ENCODE data around the gene FAM174C.
"Not testable (repeated sequence)": the region's sequence is repeated elsewhere in the genome, so short reads cannot be mapped to it uniquely, and the experiment has no call there.

FAM174C gene

DNA sequence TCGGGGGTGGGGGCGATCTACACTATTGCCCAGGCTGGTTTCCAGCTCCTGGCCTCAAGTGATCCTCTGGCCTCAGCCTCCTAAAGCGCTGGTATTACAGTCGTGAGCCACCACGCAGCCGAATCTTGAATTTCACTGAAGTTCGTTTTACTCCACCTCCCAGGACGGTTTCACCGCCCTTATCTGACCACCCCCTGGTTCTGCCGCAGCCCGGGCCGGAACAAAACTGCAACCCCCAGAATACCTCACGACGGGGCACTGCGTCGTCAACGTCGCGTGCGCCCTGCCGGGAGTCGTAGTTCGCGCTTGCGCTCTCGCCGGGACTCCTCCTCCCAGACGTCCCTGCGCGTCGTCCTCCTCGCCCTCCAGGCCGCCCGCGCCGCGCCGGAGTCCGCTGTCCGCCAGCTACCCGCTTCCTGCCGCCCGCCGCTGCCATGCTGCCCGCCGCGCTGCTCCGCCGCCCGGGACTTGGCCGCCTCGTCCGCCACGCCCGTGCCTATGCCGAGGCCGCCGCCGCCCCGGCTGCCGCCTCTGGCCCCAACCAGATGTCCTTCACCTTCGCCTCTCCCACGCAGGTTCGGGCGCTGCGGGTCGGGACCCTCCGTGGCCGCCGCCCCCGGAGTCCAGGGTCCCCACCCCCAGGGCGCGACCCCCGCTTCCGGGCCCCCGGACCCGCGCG, 33.8 kb upstream of the FAM174C start, which contains the start of gene ATP5F1D:
Gene ATP5F1D (plus strand): TSS at position 335 of the 679 bp plus-strand sequence. CDS start 100 bp downstream, at position 435.
- TF ChIP-seq, protein P1, sequence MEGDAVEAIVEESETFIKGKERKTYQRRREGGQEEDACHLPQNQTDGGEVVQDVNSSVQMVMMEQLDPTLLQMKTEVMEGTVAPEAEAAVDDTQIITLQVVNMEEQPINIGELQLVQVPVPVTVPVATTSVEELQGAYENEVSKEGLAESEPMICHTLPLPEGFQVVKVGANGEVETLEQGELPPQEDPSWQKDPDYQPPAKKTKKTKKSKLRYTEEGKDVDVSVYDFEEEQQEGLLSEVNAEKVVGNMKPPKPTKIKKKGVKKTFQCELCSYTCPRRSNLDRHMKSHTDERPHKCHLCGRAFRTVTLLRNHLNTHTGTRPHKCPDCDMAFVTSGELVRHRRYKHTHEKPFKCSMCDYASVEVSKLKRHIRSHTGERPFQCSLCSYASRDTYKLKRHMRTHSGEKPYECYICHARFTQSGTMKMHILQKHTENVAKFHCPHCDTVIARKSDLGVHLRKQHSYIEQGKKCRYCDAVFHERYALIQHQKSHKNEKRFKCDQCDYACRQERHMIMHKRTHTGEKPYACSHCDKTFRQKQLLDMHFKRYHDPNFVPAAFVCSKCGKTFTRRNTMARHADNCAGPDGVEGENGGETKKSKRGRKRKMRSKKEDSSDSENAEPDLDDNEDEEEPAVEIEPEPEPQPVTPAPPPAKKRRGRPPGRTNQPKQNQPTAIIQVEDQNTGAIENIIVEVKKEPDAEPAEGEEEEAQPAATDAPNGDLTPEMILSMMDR (IDR thresholded peaks at IDR 0.05; ENCODE audit: control insufficient read depth, insufficient read depth, low read depth, low read length, missing control alignments), result no peak
- peak; percentile 73 for DNase-seq (ENCODE audit: low read depth)
- H3K4me3 ChIP-seq (ENCODE audit: control insufficient read depth, low read depth, low read length), result peak within 1 kb of the TSS; percentile 68

- H3K4me3 ChIP-seq (ENCODE audit: control insufficient read depth, low read depth, low read length), result no peak overlapping the region
- TF ChIP-seq, protein P1 (IDR thresholded peaks at IDR 0.05; ENCODE audit: control insufficient read depth, insufficient read depth, low read depth, low read length, missing control alignments), result peak; percentile 93
- no peak for DNase-seq (ENCODE audit: low read depth)
These were observed 31.3 kb upstream of the FAM174C start for GRCh38 chr19:1243768-1244692.

- TF ChIP-seq, protein P1 (IDR thresholded peaks at IDR 0.05; ENCODE audit: control insufficient read depth, insufficient read depth, low read depth, low read length, missing control alignments), result no peak
- no peak for DNase-seq (ENCODE audit: low read depth)
- peak overlapping the region; percentile 8; the same call in 1 of the 2 replicates for H3K4me3 ChIP-seq (ENCODE audit: control insufficient read depth, low read depth, low read length)
These were observed 30.5 kb upstream of the FAM174C start for GRCh38 chr19:1244693-1245451.

- TF ChIP-seq, protein P1 (IDR thresholded peaks at IDR 0.05; ENCODE audit: control insufficient read depth, insufficient read depth, low read depth, low read length, missing control alignments), result no peak
- DNase-seq (ENCODE audit: low read depth), result no peak
These were observed 29.7 kb upstream of the FAM174C start for GRCh38 chr19:1245494-1246264.

DNA sequence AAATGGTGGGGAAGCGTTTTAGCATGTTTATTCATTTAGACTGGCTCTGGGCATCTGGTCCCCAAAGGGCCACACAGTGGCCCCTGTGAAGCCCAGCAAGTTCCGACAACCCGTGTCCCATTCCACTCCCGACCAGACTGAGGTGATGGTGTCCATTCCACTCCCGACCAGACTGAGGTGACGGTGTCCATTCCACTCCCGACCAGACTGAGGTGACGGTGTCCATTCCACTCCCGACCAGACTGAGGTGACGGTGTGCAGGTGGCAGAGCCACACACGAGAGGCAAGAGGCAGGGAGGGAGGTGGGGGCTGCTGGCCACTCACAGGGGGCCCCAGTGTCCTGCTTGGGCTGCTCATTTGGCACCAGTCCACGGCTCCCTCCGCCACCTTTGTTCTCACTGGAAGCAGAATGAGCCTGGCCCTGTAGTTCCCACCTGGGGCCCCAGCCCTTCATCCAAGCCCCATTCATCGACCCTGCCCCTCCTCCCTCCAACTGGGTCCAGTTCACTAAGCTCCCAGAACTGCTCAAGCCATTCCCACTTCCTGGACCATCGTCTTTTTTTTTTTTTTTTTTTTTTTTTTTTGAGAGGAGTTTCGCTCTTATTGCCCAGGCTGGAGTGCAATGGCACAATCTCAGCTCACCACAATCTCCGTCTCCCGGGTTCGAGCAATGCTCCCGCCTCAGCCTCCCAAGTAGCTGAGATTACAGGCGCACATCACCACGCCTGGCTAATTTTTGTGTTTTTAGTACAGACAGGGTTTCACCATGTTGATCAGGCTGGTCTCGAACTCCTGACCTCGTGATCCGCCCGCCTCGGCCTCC, 28.9 kb upstream of the FAM174C start:
- not testable (repeated sequence) for H3K4me3 ChIP-seq (ENCODE audit: control insufficient read depth, low read depth, low read length); DNase-seq (ENCODE audit: low read depth)

More at GRCh38 chr19:1245494-1246264, 29.7 kb upstream of the FAM174C start:
- H3K4me3 ChIP-seq (ENCODE audit: control insufficient read depth, low read depth, low read length), result no peak overlapping the region

DNA sequence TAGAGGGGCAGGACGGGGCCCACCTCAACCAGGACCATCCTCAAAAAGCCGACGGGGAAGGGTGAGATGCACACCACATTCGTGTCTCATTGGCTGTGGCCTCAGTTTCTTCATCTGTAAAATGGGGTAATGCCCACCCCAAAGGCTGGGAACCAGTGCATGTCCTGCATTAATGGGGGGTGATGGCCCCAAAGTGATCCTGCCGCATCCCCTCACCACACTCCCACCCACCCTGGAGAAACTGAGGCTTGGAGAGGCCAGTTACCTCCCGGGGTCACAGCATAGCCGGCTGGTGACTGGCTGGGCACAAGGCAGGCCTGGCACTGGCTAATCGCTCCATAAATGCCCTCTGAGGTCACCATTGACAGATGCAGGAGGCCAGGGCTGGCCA, 27.6 kb upstream of the FAM174C start:
- peak overlapping the region; percentile 29 for H3K4me3 ChIP-seq (ENCODE audit: control insufficient read depth, low read depth, low read length)
- no peak for DNase-seq (ENCODE audit: low read depth)
- TF ChIP-seq, protein P1 (IDR thresholded peaks at IDR 0.05; ENCODE audit: control insufficient read depth, insufficient read depth, low read depth, low read length, missing control alignments), result no peak
